Dendritic cell treated with granulocyte-macrophage colony-stimulating factor and Interleukin-4, amounts not matched to agents 40 ng/mL and 50 ng/mL, for 4 days (primary cell): ENCODE results near the gene BANF2.

Experiments
- H3K27ac Mint-ChIP-seq: one replicate; pipeline ENCODE4 v1.8.0; 2022; ENCODE audit warnings: mild to moderate bottlenecking, mixed read lengths
- H3K27me3 Mint-ChIP-seq: one replicate; pipeline ENCODE4 v1.8.0; 2022; ENCODE audit warnings: mild to moderate bottlenecking, mixed read lengths
- H3K36me3 Mint-ChIP-seq: one replicate; pipeline ENCODE4 v1.8.0; 2022; ENCODE audit warnings: low read depth, mixed read lengths
- H3K4me1 Mint-ChIP-seq: one replicate; pipeline ENCODE4 v1.8.0; 2022; ENCODE audit warnings: low read depth, mixed read lengths
- H3K4me3 Mint-ChIP-seq: one replicate; pipeline ENCODE4 v1.8.0; 2022; ENCODE audit warnings: mild to moderate bottlenecking, moderate library complexity, mixed read lengths
- H3K9me3 Mint-ChIP-seq: one replicate; pipeline ENCODE4 v1.8.0; 2022; ENCODE audit warnings: mixed read lengths
- intact Hi-C: fragments of 100-400 bp; cut with micrococcal nuclease; formaldehyde crosslinking; loops from one replicate; pipeline ENCODE4 v1.15.0; 2022

BANF2 gene

GRCh38 chr20:17716331-17716730, 16.6 kb downstream of the BANF2 start:
- H3K27me3 Mint-ChIP-seq, result no peaks in the 10 kb centered on the region
- H3K4me3 Mint-ChIP-seq, result no peak overlapping the region
- no peaks in the 10 kb centered on the region for H3K36me3 Mint-ChIP-seq
- intact Hi-C loops, result no loop called here
- no peaks in the 10 kb centered on the region for H3K9me3 Mint-ChIP-seq
- H3K4me1 Mint-ChIP-seq, result no peaks in the 10 kb centered on the region
- no peak overlapping the region for H3K27ac Mint-ChIP-seq

GRCh38 chr20:17720755-17721154, 21.0 kb downstream of the BANF2 start:
- peaks cover 3% of the 10 kb centered on the region for H3K27me3 Mint-ChIP-seq
- intact Hi-C loops, result no loop called here
- no peaks in the 10 kb centered on the region for H3K9me3 Mint-ChIP-seq
- H3K27ac Mint-ChIP-seq, result no peak overlapping the region
- H3K36me3 Mint-ChIP-seq, result no peaks in the 10 kb centered on the region
- H3K4me1 Mint-ChIP-seq, result no peaks in the 10 kb centered on the region
- H3K4me3 Mint-ChIP-seq, result no peak overlapping the region

GRCh38 chr20:17721802-17722486, 22.2 kb downstream of the BANF2 start:
- no peaks in the 10 kb centered on the region for H3K4me1 Mint-ChIP-seq
- intact Hi-C loops, result no loop called here

GRCh38 chr20:17722493-17723300, 22.9 kb downstream of the BANF2 start:
- intact Hi-C loops, result no loop called here
- no peaks in the 10 kb centered on the region for H3K9me3 Mint-ChIP-seq
- no peak overlapping the region for H3K27ac Mint-ChIP-seq
- no peaks in the 10 kb centered on the region for H3K4me1 Mint-ChIP-seq
- H3K27me3 Mint-ChIP-seq, result peaks cover 3% of the 10 kb centered on the region
- no peaks in the 10 kb centered on the region for H3K36me3 Mint-ChIP-seq
- H3K4me3 Mint-ChIP-seq, result no peak overlapping the region

More at GRCh38 chr20:17721802-17722486, 22.2 kb downstream of the BANF2 start:
- H3K27ac Mint-ChIP-seq, result no peak overlapping the region
- no peak overlapping the region for H3K4me3 Mint-ChIP-seq
- H3K9me3 Mint-ChIP-seq, result no peaks in the 10 kb centered on the region
- peaks cover 3% of the 10 kb centered on the region for H3K27me3 Mint-ChIP-seq
- H3K36me3 Mint-ChIP-seq, result no peaks in the 10 kb centered on the region

GRCh38 chr20:17723301-17723691, 23.5 kb downstream of the BANF2 start:
- H3K27ac Mint-ChIP-seq, result no peak overlapping the region
- peaks cover 3% of the 10 kb centered on the region for H3K27me3 Mint-ChIP-seq
- no peaks in the 10 kb centered on the region for H3K36me3 Mint-ChIP-seq
- no peaks in the 10 kb centered on the region for H3K4me1 Mint-ChIP-seq
- no peaks in the 10 kb centered on the region for H3K9me3 Mint-ChIP-seq
- H3K4me3 Mint-ChIP-seq, result no peak overlapping the region
- intact Hi-C loops, result no loop called here

- no peaks in the 10 kb centered on the region for H3K9me3 Mint-ChIP-seq
- no peaks in the 10 kb centered on the region for H3K36me3 Mint-ChIP-seq
- H3K4me3 Mint-ChIP-seq, result no peak overlapping the region
- H3K27ac Mint-ChIP-seq, result no peak overlapping the region
- peaks cover 4% of the 10 kb centered on the region for H3K27me3 Mint-ChIP-seq
- intact Hi-C loops, result no loop called here
- no peaks in the 10 kb centered on the region for H3K4me1 Mint-ChIP-seq
These were observed 25.5 kb downstream of the BANF2 start for GRCh38 chr20:17725094-17725835.

GRCh38 chr20:17726902-17727301, 27.1 kb downstream of the BANF2 start:
- intact Hi-C loops, result no loop called here

GRCh38 chr20:17727351-17727750, 27.6 kb downstream of the BANF2 start:
- no peak overlapping the region for H3K4me3 Mint-ChIP-seq
- H3K36me3 Mint-ChIP-seq, result no peaks in the 10 kb centered on the region
- intact Hi-C loops, result no loop called here
- H3K9me3 Mint-ChIP-seq, result no peaks in the 10 kb centered on the region
- H3K27ac Mint-ChIP-seq, result no peak overlapping the region
- H3K4me1 Mint-ChIP-seq, result no peaks in the 10 kb centered on the region
- H3K27me3 Mint-ChIP-seq, result peaks cover 4% of the 10 kb centered on the region

More at GRCh38 chr20:17726902-17727301, 27.1 kb downstream of the BANF2 start:
- no peaks in the 10 kb centered on the region for H3K4me1 Mint-ChIP-seq
- no peaks in the 10 kb centered on the region for H3K36me3 Mint-ChIP-seq
- H3K27me3 Mint-ChIP-seq, result peaks cover 4% of the 10 kb centered on the region
- no peak overlapping the region for H3K27ac Mint-ChIP-seq
- H3K4me3 Mint-ChIP-seq, result no peak overlapping the region
- H3K9me3 Mint-ChIP-seq, result no peaks in the 10 kb centered on the region

- Mint-ChIP-seq H3K27ac (no peak overlapping the region), H3K36me3 (no peaks in the 10 kb centered on the region), H3K27me3 (peaks cover 4% of the 10 kb centered on the region), H3K4me3 (no peak overlapping the region), H3K9me3 (no peaks in the 10 kb centered on the region), H3K4me1 (no peaks in the 10 kb centered on the region)
- intact Hi-C loops, result no loop called here
These were observed 28.3 kb downstream of the BANF2 start for GRCh38 chr20:17728074-17728473.

- H3K4me1 Mint-ChIP-seq, result no peaks in the 10 kb centered on the region
- H3K27me3 Mint-ChIP-seq, result peaks cover 4% of the 10 kb centered on the region
- H3K36me3 Mint-ChIP-seq, result no peaks in the 10 kb centered on the region
- intact Hi-C loops, result no loop called here
- H3K4me3 Mint-ChIP-seq, result no peak overlapping the region
- H3K27ac Mint-ChIP-seq, result no peak overlapping the region
- H3K9me3 Mint-ChIP-seq, result no peaks in the 10 kb centered on the region
These were observed 30.3 kb downstream of the BANF2 start for GRCh38 chr20:17730071-17730470.

- Mint-ChIP-seq H3K4me3 (no peak overlapping the region), H3K9me3 (peaks cover 6% of the 10 kb centered on the region), H3K4me1 (no peaks in the 10 kb centered on the region), H3K27me3 (peaks cover 4% of the 10 kb centered on the region), H3K36me3 (no peaks in the 10 kb centered on the region), H3K27ac (no peak overlapping the region)
- intact Hi-C loops, result no loop called here
These were observed 31.5 kb downstream of the BANF2 start for GRCh38 chr20:17731233-17731632.

- no peaks in the 10 kb centered on the region for H3K36me3 Mint-ChIP-seq
- H3K4me3 Mint-ChIP-seq, result no peak overlapping the region
- no peak overlapping the region for H3K27ac Mint-ChIP-seq
- intact Hi-C loops, result no loop called here
- no peaks in the 10 kb centered on the region for H3K4me1 Mint-ChIP-seq
- H3K9me3 Mint-ChIP-seq, result peaks cover 19% of the 10 kb centered on the region
- peaks cover 4% of the 10 kb centered on the region for H3K27me3 Mint-ChIP-seq
These were observed 33.2 kb downstream of the BANF2 start for GRCh38 chr20:17732907-17733521.

GRCh38 chr20:17733767-17734304, 34.1 kb downstream of the BANF2 start:
- Mint-ChIP-seq H3K27me3 (peaks cover 2% of the 10 kb centered on the region), H3K36me3 (no peaks in the 10 kb centered on the region), H3K4me1 (no peaks in the 10 kb centered on the region), H3K4me3 (no peak overlapping the region), H3K9me3 (peaks cover 26% of the 10 kb centered on the region), H3K27ac (no peak overlapping the region)
- intact Hi-C loops, result no loop called here
